ENCODE data around the gene RPL31. TPM values are rescaled to one million over a fixed set of nuclear protein-coding genes. Genes with fewer than 3 reads are reported as not detected.

Gene RPL31
- total RNA-seq, 6 experiments from 2014 or later: 947 to 1,348 (median 1,137) TPM

- Mint-ChIP-seq H3K9me3 (no peaks in the 10 kb centered on the region), H3K27me3 (ENCODE audit: insufficient read depth) (peaks cover 2% of the 10 kb centered on the region; the same call in 1 of the 2 replicates), H3K36me3 (ENCODE audit: low read depth) (no peaks in the 10 kb centered on the region), H3K4me3 (no peak overlapping the region), H3K4me1 (ENCODE audit: low read depth) (no peaks in the 10 kb centered on the region), H3K27ac (no peak overlapping the region)
- DNase-seq: no peak
- no peak for TF ChIP-seq CTCF (IDR thresholded peaks at IDR 0.05)
Measured at GRCh38 chr2:101026253-101026701, 24.2 kb downstream of the RPL31 start.

DNA sequence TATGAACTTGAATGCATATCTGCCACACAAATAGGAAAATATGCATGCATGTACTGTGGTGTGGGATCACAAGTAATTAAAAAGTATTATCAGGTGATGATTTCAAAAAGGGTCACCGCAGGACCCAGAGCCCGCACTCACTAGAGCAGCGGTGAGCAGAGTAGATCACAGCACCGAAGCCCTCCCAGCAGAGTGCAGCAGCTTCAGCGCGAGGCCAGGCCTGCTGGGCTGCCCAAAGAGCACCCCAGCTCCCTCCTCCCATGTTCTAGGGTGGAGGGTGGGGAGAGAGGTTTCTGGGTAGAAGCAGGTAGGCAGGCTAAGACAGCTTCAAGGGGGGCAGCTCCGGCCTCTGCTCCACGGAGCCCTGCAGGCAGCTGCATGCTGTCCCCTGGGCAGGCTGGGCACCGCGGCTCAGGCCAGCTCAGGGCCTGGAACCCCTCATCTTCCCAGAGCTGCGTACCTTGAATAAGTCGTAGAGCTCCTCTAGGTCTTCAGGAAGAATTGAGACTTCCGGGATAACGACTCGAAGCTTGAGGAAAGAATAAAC lies 24.9 kb downstream of the RPL31 start:
- peaks cover 2% of the 10 kb centered on the region; the same call in 1 of the 2 replicates for H3K27me3 Mint-ChIP-seq (ENCODE audit: insufficient read depth)
- no peak overlapping the region for H3K4me3 Mint-ChIP-seq
- no peak for DNase-seq
- no peaks in the 10 kb centered on the region for H3K36me3 Mint-ChIP-seq (ENCODE audit: low read depth)
- no peaks in the 10 kb centered on the region for H3K4me1 Mint-ChIP-seq (ENCODE audit: low read depth)
- no peak for TF ChIP-seq CTCF (IDR thresholded peaks at IDR 0.05)
- H3K27ac Mint-ChIP-seq: no peak overlapping the region
- no peaks in the 10 kb centered on the region for H3K9me3 Mint-ChIP-seq

GRCh38 chr2:101027852-101028251 lies 25.8 kb downstream of the RPL31 start:
- no peak for DNase-seq
- Mint-ChIP-seq H3K4me3 (no peak overlapping the region), H3K4me1 (ENCODE audit: low read depth) (no peaks in the 10 kb centered on the region), H3K9me3 (no peaks in the 10 kb centered on the region), H3K36me3 (ENCODE audit: low read depth) (no peaks in the 10 kb centered on the region), H3K27ac (no peak overlapping the region), H3K27me3 (ENCODE audit: insufficient read depth) (peaks cover 2% of the 10 kb centered on the region; the same call in 1 of the 2 replicates)
- no peak for TF ChIP-seq CTCF (IDR thresholded peaks at IDR 0.05)

GRCh38 chr2:101030866-101031554 lies 28.9 kb downstream of the RPL31 start:
- Mint-ChIP-seq H3K9me3 (no peaks in the 10 kb centered on the region), H3K4me1 (ENCODE audit: low read depth) (no peaks in the 10 kb centered on the region), H3K4me3 (no peak overlapping the region), H3K27ac (no peak overlapping the region), H3K27me3 (ENCODE audit: insufficient read depth) (peaks cover 4% of the 10 kb centered on the region; the same call in 1 of the 2 replicates), H3K36me3 (ENCODE audit: low read depth) (no peaks in the 10 kb centered on the region)
- DNase-seq: no peak
- TF ChIP-seq CTCF (IDR thresholded peaks at IDR 0.05): no peak

DNA sequence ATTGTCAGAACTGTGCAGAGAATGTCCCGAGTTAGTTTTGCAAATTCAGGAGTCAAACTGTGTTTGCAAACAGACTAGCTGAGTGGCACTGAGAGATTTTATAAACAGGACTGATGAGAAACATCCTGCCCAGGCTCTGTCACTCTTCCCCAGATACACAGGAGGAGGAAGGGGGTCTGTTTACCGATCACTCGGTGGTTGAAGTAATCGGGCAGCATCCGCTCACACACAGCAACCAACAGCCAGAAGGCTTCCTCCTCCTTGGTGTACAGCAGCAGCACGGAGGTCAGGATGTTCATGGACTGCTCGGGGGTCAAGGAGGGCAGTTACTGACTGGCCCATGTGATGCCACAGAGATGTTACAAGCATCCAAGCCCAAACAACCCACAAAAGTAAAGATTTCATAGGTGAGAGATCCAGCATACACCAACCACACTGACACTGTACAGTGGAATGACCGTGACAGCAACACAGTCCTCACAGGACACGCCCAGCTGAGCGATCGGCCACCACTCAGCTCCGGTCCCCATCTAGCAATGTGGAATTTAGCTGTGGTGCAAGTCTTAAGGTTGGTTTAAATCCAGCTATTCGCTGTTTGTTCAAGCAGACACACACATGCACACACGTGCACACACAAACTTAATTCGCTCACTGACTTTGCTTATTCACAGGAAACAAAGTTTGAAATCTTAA lies 30.1 kb downstream of the RPL31 start:
- no peak for DNase-seq

More for the DNA sequence above, 30.1 kb downstream of the RPL31 start:
- H3K9me3 Mint-ChIP-seq: no peaks in the 10 kb centered on the region
- no peak overlapping the region for H3K27ac Mint-ChIP-seq
- no peak for TF ChIP-seq CTCF (IDR thresholded peaks at IDR 0.05)
- no peaks in the 10 kb centered on the region for H3K4me1 Mint-ChIP-seq (ENCODE audit: low read depth)
- peaks cover 4% of the 10 kb centered on the region; the same call in 1 of the 2 replicates for H3K27me3 Mint-ChIP-seq (ENCODE audit: insufficient read depth)
- H3K36me3 Mint-ChIP-seq (ENCODE audit: low read depth): no peaks in the 10 kb centered on the region
- H3K4me3 Mint-ChIP-seq: no peak overlapping the region

All from HFFc6 (cell line).